Upper lobe of left lung (tissue), 4 donors: ENCODE measurements around the gene NR3C1.

Source experiments
- EP300 ChIP-seq, 4 donors: sonication (generic); formaldehyde crosslinking; IDR thresholded peaks; one replicate each; pipeline ENCODE4 v1.5.1; 2017; ENCODE audit warnings: antibody characterized with exemption in 4 of 4, control low read depth in 2 of 4
- POLR2AphosphoS5 ChIP-seq, 2 donors: sonication (generic); formaldehyde crosslinking; IDR thresholded peaks; one replicate each; pipeline ENCODE4 v1.5.1; 2017; ENCODE audit warnings: antibody characterized with exemption in 2 of 2
- TF ChIP-seq, protein P1 (sequence below), 6 experiments: fragments of 450-650 bp in 4 of 6; fragments of 200-600 bp in 2 of 6; sonication (generic) in 2 of 6; IDR thresholded peaks; one replicate each; pipeline ENCODE4 v1.5.1; 2016 to 2019; ENCODE audit warnings: antibody characterized with exemption in 6 of 6

DNA sequence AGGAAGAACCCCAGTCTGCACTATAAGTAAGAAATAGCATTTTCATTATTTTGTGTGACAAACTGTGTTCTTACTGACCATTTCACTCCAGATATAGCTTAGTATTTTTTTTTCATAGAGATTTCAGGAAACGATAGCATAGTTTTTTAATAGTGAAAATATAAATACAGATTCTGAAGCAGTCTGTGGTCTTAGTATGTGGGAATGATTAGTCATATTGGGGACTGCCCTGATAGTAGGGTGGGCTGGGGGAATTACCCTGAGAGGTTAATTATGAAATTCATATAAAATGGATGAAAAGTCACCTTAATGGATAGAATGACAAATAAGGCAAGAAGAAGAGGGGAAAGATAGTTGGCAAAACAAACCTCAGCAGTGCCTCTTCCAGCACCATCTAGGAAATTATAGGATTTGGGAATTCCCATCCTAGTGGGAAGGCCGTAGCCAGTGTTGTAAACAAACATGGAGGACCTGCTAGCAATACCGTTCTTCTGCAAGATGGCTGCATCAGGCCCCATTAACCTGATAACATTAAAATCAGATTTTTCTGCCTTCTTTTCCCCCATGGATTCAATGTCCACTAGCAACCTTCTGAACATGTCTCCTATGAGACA, 23.7 kb upstream of the NR3C1 start:
- TF ChIP-seq, protein P1, sequence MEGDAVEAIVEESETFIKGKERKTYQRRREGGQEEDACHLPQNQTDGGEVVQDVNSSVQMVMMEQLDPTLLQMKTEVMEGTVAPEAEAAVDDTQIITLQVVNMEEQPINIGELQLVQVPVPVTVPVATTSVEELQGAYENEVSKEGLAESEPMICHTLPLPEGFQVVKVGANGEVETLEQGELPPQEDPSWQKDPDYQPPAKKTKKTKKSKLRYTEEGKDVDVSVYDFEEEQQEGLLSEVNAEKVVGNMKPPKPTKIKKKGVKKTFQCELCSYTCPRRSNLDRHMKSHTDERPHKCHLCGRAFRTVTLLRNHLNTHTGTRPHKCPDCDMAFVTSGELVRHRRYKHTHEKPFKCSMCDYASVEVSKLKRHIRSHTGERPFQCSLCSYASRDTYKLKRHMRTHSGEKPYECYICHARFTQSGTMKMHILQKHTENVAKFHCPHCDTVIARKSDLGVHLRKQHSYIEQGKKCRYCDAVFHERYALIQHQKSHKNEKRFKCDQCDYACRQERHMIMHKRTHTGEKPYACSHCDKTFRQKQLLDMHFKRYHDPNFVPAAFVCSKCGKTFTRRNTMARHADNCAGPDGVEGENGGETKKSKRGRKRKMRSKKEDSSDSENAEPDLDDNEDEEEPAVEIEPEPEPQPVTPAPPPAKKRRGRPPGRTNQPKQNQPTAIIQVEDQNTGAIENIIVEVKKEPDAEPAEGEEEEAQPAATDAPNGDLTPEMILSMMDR (IDR thresholded peaks at IDR 0.05) = no peak
- no peak for TF ChIP-seq EP300 (IDR thresholded peaks at IDR 0.05)
- no peak for TF ChIP-seq POLR2AphosphoS5 (IDR thresholded peaks at IDR 0.05)
